Breast epithelium (tissue), 3 donors: Measurements from ENCODE around the gene SLC25A21.

Source experiments
- POLR2A ChIP-seq: fragments of 450-650 bp; IDR thresholded peaks from one replicate; pipeline ENCODE4 v1.6.1; 2016; ENCODE audit warnings: antibody characterized with exemption, mild to moderate bottlenecking, moderate library complexity
- TF ChIP-seq, protein P1 (sequence below), 3 donors: fragments of 450-650 bp; IDR thresholded peaks; one replicate each; pipeline ENCODE4 v1.5.1; 2016 to 2017; ENCODE audit warnings: antibody characterized with exemption in 3 of 3, mild to moderate bottlenecking in 3 of 3, moderate library complexity in 3 of 3

DNA sequence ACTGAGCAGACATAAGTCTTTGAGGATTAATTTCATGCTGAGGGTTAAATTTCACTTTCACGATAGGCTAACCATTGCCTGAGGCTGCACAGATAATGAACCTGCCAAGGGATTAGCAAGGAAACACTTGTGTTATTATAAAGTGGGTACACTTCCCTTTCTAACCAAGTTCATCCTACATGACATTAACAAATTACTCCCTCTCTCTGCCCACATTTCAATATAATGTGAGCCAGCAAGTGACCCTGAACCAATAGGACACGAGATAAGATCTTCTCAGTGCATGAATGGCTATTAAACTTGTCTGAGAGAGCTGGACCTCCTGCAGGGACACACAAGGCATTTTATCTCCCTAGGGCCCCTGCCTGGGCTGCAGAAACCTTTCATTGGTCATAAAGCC lies 337.3 kb downstream of the SLC25A21 start:
- TF ChIP-seq POLR2A: no peak
- TF ChIP-seq, protein P1, sequence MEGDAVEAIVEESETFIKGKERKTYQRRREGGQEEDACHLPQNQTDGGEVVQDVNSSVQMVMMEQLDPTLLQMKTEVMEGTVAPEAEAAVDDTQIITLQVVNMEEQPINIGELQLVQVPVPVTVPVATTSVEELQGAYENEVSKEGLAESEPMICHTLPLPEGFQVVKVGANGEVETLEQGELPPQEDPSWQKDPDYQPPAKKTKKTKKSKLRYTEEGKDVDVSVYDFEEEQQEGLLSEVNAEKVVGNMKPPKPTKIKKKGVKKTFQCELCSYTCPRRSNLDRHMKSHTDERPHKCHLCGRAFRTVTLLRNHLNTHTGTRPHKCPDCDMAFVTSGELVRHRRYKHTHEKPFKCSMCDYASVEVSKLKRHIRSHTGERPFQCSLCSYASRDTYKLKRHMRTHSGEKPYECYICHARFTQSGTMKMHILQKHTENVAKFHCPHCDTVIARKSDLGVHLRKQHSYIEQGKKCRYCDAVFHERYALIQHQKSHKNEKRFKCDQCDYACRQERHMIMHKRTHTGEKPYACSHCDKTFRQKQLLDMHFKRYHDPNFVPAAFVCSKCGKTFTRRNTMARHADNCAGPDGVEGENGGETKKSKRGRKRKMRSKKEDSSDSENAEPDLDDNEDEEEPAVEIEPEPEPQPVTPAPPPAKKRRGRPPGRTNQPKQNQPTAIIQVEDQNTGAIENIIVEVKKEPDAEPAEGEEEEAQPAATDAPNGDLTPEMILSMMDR (IDR thresholded peaks at IDR 0.05): no peak
